HG02763 (cell line): ENCODE data around the gene LRP1B.
"Not testable (repeated sequence)": the region's sequence is repeated elsewhere in the genome, so short reads cannot be mapped to it uniquely, and the experiment has no call there.

Experiments used
- ATAC-seq: cut with Tn5 transposase; IDR thresholded peaks from one replicate; pipeline ENCODE4 v1.9.1; 2021; ENCODE audit warnings: mild to moderate bottlenecking, moderate library complexity; ENCODE audit not compliant: unreplicated experiment

Gene LRP1B

DNA sequence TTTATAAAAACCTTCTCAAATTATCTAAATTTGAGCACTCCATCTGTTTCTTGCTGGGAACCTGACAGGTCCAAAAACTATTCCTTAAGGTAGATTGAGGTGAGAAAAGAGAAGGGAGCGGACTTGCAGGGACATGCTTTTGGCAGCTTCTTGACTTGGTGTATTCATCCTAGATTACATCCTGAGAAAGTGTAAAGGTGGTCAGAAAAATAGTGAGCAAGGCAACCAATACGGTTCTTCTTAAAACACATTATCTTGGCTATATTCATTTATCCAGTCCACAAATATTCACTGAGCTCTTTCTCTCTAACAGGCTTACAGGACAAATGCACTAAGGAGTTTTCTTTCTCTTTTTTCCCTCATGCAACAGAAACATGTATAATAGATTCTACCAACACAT is 230.0 kb downstream of the LRP1B start:
- no peak for ATAC-seq

DNA sequence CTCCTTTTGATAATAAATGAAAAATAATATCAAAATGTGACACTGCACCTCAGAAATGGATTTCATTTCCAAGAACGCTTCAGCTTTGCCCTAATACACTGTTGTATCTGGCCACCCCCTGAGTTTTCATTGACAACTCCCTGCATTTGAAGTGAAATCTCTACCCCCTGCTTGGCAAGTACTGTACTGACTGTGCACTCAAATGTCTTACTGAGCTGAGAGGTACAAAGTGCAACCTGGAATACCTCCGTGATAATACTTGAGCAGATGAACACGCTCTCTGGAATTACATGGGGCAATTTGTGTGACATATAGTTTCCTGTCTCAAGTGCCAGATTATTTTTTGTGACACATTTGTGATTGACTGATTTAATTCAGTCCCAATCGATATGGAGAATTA is 231.1 kb downstream of the LRP1B start:
- no peak for ATAC-seq

DNA sequence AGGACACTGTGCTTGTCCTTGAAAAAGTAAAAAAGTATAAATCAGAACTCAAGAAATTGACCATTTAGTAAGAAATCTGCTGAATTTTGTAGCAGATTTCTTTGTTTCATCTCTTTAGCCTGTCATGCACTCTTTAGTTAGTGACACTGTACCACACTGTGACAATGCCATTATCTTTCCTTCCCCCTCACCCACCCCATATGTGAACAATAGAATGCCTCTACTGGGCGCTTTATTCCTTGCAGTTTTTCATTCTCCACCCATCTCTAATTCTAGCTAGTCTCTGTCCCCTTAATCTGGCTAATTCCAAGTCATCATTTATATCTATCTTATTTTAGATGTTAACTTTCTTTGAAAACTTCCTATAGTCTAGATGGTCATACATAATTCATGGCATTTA is 241.0 kb downstream of the LRP1B start:
- no peak for ATAC-seq

DNA sequence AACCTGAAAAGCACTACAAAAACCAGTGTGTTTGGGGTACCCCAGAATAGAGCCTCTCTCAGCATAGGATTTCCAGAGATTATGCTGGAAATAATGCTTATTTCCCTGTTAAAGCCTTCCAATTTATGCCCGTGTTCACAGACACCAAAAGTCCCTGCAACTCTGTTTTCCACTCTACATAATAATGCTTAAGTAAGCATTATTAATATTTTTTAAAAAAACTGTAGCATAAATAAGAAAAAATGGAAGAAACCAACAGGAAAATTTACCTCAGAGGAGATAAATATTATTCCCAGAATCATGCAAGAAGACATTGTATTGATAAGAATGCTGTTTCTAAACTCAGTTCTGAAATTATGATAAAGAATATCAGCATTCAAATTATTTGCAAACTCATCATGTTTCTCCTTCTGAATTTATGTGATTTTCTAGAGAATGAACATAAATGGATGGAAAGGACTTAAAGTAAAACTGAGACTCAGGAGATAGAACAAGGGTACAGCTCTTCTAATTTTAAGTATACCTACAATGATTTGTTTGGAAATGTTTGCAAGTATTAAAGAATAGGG is 241.7 kb downstream of the LRP1B start:
- ATAC-seq, result no peak

DNA sequence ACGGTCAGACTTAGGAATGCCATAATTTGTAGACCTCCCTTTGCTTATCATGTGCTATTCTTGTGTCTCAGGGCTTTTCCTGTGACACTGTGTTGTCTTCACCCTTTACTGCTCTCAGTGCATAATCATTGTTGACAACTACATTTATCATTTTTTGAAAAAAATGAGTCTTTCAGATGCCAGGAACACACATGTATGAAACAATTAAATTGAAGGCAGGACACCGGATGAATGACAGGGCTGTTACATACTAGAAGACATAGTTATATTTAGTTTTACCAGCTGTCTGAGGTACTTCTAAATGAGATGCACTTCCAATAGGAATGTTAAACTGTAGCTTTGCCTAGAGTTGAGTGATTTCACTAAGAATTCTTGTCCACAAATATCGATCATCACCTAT is 243.5 kb downstream of the LRP1B start:
- ATAC-seq, result no peak

DNA sequence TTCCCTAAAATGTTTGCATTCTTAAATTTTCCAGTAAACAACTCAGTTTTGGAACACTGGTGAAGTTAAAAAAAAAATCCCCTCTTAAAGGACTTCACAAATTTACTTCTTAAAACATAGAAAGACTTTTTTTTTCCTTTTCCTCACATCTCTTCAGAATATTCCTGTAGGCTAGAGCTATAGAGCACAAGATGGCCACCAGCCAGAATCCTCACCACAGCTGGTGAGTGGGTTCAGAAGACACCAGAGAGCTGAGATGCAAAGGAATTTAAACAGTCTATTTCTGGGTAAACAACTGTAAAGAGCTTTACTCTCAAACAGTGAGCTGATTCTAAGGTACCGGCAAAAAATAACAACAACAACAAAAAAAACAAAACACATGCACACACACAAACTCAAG is 252.8 kb downstream of the LRP1B start:
- no peak for ATAC-seq

DNA sequence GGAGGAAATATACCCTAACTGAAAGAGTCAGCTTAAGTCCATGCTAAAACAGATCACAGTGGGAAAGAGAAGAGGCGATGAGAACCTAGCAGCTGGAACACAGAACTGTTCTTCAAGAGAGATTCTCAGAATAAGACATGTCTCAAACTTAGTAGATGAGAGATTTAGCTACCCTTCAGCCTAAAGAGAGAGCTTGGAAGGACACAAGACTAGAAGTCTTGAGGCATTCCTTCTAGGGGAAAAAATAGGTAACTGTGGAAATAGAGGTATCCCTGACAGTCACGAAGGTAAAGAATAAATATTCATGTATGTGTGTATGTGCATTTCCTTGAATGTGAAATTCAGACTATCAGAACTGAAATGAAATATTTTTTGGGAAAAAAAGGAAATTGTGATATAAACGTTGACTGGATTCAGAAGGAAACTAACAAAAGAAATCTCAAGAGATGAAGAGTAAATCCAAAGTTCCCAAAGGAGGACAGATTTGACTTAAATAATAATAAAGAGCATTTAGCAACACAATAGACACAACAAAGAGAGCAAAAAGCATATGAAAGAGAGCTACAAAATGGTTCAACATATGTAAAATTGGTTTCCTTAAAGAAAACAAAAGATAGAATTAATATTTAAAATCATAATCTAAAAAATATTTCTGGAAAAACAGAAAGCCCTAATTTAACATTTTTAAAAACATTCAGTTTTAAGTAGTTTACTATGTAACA is 258.7 kb downstream of the LRP1B start:
- no peak for ATAC-seq

DNA sequence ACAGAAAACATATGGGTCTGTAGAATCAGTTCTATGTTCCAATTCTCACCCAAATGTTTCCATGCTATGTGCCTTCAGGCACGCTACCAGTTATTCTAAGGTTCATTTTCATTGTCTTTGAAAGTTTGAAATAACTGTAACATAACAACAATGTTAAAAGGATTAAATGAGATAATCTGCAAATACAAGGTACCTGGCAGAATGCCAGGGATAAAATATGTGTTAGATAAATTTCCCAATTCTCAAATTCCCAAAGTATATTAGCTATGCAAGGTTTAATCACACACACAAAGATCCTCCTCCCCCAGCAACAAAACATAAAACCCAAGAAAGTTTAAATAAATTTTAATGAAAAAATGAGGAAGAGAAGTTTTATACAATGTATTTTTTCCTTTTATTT is 261.2 kb downstream of the LRP1B start:
- no peak for ATAC-seq

DNA sequence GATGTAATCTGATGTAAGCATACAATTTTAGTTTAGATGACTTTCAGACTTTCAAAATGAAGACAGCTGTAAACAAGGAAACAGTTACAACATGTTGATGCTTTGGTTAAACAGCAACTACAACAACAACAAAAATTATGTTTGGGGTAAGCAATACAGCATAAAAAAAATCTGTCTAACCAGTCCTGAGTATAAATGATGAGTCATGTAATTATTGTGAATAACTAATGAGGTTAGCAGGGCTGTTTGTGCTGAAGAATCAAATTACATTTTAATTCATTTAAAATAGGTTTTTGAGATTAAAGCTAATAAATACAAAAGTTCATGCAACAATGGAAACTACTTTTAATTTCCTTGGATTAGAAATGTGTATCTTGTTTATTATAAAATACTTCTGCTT is 266.9 kb downstream of the LRP1B start:
- ATAC-seq, result no peak

DNA sequence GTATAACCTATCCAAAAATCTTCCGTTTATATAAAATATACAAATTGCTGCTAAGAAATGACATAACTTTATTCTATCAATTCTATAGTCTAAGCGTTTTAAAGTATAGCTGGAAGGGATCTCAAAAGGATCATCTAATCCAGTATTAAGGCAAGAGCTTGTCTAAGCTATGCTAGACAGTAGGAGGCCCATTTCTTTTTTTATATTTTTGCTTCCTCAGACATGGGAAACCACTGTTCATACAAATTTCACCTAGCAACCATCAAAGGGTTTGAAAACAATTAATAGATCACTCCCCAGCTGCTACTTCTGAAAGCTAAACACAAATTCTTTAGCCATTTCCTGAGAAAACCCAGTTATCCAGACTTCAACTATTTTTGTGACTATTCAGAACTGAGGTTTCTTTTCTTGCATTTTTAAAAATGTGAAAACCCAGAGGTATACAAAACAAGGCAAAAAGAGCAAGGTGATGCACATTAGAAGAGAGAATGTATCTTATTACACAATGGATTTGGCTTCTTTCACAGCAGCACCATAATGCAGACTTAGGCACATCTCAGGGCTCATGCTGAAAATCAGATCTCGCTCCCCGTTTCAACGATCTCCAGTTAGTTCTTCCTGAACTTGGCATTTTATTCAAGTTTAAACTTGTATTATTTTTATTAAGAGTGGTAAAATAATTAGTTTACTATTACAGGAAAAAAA is 274.4 kb downstream of the LRP1B start:
- ATAC-seq, result no peak

DNA sequence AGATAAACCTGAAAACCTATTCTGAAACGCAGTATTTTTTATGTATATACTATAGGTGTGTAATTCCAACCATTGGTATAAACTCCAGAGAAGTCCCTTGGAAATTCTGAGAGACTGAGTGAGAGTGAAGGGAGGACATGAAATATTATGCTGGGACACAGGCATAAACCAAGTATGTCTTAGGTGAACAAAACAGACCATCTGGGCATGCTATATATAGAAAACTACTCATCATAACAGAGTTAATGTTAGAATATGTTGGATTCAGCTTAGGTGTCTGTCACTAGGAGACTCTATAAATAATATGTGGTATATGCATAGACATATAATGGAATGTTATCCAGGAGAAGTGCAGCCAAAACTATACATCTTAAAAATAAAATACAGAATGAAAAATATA is 282.6 kb downstream of the LRP1B start:
- no peak for ATAC-seq

DNA sequence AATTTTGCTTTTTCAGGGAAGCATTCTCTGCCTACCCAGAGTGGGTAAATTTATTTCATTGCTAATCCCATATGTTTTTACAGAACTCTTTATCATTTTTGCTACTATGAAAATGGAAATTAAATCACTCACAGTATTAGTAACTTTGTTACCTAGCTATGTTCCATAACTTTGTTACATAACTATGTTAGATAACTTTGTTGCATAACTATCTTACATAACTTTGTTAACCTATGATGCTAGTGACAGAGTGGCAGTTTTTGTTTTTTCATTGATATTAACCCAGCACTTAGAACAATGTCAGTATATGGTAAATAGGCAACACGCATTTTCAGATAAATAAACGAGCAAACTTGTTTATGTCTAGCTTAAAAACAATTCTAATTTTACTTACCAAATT is 286.6 kb downstream of the LRP1B start:
- no peak for ATAC-seq

DNA sequence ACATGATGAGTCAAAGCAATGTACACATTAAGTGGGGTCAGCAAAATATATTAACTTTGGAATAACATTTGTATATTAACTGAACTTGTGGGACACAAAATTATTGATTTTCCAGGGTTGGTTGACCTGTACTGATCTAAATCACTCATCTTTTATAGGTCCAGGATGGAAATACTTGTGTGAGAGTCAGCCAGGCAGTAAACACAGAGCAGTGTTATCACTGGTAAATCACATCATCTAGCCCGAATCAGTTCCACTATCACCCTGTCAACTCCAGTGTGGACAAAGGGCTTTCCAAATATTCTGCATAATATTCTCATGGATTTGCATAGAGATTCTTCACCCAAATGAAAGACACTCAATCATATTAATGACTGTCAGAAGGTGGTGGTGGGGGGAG is 295.7 kb downstream of the LRP1B start:
- no peak for ATAC-seq

DNA sequence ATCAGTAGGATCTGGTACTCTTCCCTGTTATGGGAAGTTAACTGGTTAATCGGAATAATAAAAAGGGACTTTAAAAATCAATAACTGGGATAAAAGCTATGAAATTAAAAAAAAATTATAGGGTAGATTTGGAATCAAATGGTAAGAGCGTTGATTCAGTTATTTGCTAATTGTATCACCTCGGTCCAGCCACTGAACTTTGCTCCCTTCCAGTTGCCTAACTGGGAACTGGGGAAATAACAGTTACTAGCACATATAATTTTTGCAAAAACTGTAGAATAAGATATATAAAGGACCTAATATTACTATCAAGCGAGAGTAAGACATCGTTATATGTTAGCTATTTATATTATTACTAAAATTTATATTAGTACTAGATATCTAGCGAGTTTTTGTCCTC is 302.1 kb downstream of the LRP1B start:
- no peak for ATAC-seq

DNA sequence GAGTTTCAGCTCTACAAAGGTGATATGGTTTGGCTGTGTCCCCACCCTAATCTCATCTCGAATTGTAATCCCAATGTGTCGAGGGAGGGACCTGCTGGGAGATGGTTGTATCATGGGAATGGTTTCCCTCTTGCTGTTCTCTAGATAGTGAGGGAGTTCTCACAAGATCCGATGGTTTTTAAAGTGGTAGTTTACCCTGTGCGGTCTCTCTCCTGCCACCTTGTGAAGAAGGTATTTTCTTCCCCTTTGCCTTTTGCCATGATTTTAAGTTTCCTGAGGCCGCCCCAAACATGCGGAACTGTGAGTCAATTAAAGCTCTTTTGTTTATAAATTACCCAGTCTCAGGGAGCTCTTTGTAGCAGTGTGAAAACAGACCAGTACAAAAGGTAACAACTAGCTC is 306.0 kb downstream of the LRP1B start:
- ATAC-seq, result no peak

DNA sequence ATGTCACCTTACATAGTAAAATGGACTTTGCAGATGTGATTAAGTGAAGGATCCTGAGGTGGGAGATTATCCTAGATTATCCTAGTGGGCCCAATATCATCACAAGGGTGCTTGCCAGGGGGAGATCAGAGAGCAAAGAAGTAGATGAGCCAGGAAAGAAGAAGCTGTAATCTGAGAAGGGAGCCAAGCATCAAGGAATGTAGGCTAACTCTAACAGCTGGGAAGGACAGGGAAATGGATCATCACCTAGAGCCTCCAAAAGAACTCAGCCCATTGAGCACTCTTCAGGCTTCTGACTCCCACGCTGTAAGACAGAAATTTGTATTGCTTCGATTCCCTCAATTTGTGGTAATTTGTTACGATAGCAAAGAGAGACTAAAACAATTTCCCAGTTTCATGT is 309.9 kb downstream of the LRP1B start:
- no peak for ATAC-seq

DNA sequence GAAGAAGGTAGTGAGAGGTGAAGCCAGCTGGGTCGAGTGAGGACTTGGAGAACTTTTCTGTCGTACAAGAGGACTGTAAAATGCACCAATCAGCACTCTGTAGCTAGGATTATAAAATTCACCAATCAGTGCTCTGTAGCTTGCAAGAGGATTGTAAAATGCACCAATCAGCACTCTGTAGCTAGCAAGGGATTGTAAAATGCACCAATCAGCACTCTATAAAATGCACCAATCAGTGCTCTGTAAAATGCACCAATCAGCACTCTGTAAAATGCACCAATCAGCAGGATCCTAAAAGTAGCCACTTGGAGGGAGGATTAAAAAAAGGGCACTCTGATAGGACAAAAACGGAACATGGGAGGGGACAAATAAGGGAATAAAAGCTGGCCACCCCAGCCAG is 315.5 kb downstream of the LRP1B start:
- ATAC-seq, result not testable (repeated sequence)

DNA sequence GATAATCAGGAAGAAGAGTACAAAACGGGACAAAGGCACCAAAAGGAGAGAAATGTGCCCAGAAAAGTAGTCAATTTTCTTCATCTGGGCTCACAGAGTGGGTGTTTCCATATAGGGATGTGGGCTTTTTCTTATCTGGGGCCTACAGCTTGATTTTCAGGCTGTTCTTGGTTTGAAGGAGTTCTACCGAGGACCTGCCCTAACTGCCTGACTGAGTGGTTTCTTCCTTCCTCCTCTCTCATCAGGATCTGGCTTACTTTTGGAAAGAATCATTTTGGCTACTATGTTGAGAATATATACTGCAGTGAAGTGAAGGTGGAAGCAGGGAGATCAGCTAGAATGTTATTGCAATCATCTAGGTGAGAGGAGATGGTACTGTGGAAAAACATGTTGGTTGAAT is 316.7 kb downstream of the LRP1B start:
- no peak for ATAC-seq

DNA sequence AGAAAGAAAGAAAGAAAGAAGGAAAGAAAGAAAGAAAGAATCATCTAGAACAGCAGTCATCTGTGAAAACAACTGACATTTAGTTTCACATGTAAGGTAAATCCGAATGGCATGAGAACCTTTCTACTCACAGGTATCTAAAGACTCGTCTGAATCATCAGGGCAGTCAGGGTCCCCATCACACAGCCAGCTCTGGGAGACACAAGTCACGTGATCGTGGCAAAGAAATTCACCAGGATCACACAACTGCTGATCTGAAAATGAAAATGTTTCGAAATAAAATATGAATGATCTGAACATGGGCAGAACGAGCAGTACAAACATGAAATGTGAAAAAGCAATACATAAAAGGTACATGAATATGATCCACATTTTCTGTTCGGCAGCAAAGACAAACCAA is 320.7 kb downstream of the LRP1B start:
- no peak for ATAC-seq

DNA sequence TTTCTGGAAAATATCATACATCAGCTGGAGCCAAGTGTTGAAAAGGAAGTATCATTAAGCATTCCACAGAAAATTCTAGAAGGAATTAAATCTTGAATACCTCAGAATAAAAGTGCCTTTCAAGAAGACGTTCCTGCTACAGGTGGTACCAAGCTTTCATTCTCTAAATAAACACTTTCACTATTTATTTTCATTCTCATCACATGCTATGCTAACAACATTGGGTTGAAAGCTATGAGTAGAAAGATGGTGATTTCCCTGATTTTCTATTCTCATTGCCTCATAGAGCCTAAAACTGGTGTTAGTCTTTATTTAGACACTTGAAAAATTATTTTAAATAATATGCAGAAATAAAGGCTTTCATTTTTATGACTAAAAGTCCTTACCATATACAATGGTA is 324.7 kb downstream of the LRP1B start:
- no peak for ATAC-seq

DNA sequence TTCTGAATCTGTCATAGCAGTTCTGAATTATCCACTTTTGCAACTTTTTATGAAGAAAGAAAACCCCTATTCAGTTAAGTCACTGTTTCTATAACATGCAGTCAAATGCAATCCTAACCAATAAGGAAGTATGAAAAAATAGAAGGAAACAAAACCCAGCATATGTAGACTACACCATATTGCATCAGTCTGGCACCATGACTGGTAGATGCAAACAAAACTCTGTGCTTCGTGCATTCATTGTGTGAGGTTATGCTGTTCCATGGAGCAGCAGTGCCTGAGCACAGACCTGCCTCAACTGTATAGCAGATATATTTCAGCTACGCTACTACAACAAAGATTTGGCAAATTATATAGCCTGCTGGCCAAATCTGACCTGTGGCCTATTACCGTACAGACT is 325.5 kb downstream of the LRP1B start:
- no peak for ATAC-seq

DNA sequence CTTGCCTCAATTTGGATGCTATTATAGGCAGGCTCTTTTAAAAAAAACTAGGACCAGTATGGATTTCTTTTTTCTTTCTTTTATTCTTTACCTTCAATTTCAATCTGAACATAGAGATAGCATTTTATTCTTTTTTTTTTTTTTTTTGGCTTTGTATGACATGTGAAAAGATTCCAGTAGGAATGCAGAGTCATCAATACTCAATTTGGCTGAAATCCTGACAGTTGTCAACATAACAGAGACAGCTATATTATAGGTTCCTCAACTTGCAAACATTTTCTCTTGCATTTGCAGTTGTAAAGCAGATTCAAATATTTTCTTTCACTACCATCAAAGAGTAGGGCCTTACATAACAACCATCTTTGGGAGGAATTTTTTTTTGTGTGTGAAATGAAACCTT is 334.4 kb downstream of the LRP1B start:
- ATAC-seq, result no peak

DNA sequence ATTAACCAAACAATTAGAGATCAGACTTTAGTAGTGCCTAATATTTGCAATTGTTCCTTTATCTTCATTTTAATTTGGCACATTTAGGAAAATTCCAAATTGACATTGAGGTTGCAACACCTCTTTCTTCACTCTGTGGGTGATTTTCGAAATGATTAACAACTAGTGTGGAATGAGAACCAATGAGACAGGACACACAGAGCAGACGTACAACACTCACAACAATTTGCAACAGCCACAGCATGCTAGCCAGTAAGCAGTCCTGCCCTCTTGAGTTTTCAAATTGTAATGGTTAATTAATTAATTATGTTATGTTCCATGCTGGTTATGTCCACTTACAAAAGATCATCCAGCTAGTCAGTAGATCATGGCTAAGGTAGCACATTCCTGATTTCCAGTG is 339.3 kb downstream of the LRP1B start:
- no peak for ATAC-seq
